GM21367 (cell line): ENCODE data around the gene RAB9A.

Source experiments
- ATAC-seq: cut with Tn5 transposase; IDR thresholded peaks from one replicate; pipeline ENCODE4 v1.9.1; 2021; ENCODE audit not compliant: unreplicated experiment

Gene RAB9A

GRCh38 chrX:13742397-13743176 is 53.7 kb downstream of the RAB9A start:
- ATAC-seq, result peak; percentile 83

GRCh38 chrX:13747836-13748235 is 58.9 kb downstream of the RAB9A start:
- no peak for ATAC-seq

- no peak for ATAC-seq
Measured at GRCh38 chrX:13748486-13748885, 59.6 kb downstream of the RAB9A start.

GRCh38 chrX:13750204-13750603 is 61.3 kb downstream of the RAB9A start:
- no peak for ATAC-seq

GRCh38 chrX:13750812-13751211 is 61.9 kb downstream of the RAB9A start:
- ATAC-seq, result no peak

GRCh38 chrX:13752141-13752540 is 63.2 kb downstream of the RAB9A start:
- no peak for ATAC-seq

- peak; percentile 54 for ATAC-seq
Measured at GRCh38 chrX:13752646-13753045, 63.7 kb downstream of the RAB9A start.

GRCh38 chrX:13754765-13755164 is 65.8 kb downstream of the RAB9A start:
- ATAC-seq, result no peak

GRCh38 chrX:13755254-13755653 is 66.3 kb downstream of the RAB9A start:
- no peak for ATAC-seq

- no peak for ATAC-seq
Measured at GRCh38 chrX:13756381-13756780, 67.5 kb downstream of the RAB9A start.

GRCh38 chrX:13759152-13759718 is 70.3 kb downstream of the RAB9A start:
- ATAC-seq, result peak; percentile 55
